A549 treated with Mapracorat at 1 μM for 4 hours (cell line): Measurements from ENCODE around the gene CBX1. TPM values are rescaled to one million over a fixed set of nuclear protein-coding genes. Genes with fewer than 3 reads are reported as not detected.

Experiments
- total RNA-seq: library from RNA; stranded (reverse); fragments of 200-300 nt; extraction: Qiagen RNA extraction; gene quantifications from 5 replicates; pipeline ENCODE4 v1.2.3, GENCODE V29; 2022

CBX1 gene
- 77.3 to 103 TPM (median 80.1 TPM) in 5 replicates for total RNA-seq

DNA sequence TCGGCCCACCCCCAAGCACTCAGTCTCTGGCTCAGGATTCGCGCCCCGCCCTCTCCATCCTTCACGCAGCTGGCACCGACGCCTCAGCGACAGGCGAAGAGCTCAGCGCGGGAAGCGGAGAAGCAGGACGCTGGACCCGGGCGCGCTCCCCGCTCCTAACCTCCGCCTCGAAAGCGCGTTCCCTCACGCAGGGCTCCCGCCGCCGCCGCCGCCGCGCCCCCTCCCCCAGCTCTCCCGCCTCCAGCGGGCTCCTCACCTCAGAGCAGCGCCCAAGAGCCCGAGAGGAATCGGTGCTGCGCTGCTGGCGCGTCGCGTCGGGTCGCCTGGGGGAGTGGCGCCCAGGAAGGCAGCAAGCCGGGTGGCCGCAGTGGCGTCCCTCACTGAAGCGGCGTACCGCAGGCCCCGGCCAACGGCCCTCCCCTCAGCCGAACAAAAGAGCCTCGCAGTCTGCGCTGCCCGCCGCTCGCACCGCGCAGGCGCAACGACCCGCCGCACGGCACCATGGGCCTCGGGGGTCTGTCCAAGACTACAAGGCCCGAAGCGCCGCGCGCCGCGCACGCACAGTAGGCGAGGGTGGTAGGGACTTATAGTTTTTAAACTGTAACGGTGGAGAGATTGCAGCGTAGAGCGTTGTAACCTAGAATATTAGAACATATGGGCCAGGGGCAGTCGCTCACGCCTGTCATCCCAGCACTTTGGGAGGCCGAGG is at the start of gene CBX1:
CBX1 (minus strand) TSS at position 467 of the 709 bp plus-strand sequence. CDS start 24,474 bp downstream, outside the sequence.

GRCh38 chr17:48107137-48108055 is 6.1 kb upstream of the CBX1 start, which contains the start of gene SNX11:
Gene SNX11 (plus strand): TSS chr17:48107766. CDS start chr17:48112044, 4,278 bp downstream.

GRCh38 chr17:48047741-48048383 is 53.4 kb downstream of the CBX1 start, which contains the start of gene NFE2L1:
Gene NFE2L1 (plus strand): TSS chr17:48048359. CDS start chr17:48051119, 2,760 bp downstream.

DNA sequence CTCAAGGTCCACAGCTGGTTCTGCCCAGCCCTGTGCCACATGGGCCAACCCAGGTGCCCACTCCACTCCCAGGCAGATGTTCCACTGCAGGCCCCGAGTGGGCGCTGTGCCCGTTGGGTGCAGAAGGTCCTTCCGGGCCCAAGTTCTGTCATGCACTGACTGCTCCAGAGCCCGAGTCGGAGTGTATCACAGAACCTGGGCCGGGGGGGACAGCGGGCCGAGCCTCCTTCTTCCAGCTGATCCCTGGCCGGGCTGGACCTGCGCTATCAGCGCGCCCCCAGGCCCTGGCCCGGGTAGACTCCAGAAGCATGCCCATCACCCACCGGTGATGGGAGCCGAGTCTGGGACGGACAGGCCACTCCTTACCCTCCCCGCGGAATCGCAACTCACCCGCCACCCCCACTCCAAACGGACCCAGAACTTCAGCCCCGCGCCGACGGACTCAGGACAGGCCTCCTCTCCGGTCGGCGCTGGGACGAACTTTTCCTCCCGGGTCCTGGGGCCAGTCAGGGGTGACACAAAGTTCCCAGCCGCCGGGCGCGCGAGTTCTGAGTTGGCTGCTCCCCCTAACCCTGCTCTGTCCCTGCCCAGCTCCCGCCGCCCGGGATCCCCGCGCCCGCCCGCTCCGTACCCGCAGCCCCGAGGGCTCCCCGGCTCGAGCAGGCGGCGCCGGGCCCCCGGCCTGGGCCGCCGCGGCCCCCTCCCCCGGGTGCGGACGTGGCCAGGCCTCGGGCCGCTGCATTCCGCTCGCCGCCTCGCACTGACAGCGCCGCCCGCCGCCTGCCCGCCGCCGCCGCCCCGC is 64.0 kb downstream of the CBX1 start, which contains the start of gene COPZ2:
COPZ2 (minus strand) TSS at position 762 of the 802 bp plus-strand sequence; CDS start at position 742, 20 bp downstream.

Other genes starting within 250 kb of the CBX1 start
- 16.3 to 20.1 TPM (median 16.7 TPM) in 5 replicates for gene SP2, start 205.2 kb downstream of the CBX1 start, total RNA-seq
- 22.1 to 23.5 TPM (median 22.6 TPM) in 5 replicates for gene PNPO, start 159.9 kb downstream of the CBX1 start, total RNA-seq
- 2.1 to 3.1 TPM (median 2.3 TPM) in 5 replicates for gene PRR15L, start 143.6 kb downstream of the CBX1 start, total RNA-seq
- 103 to 132 TPM (median 112 TPM) in 5 replicates for gene CDK5RAP3, start 130.4 kb downstream of the CBX1 start, total RNA-seq
- 14.5 to 17.2 TPM (median 15.5 TPM) in 5 replicates for gene COPZ2, start 63.7 kb downstream of the CBX1 start, total RNA-seq
- gene NFE2L1, start 53.1 kb downstream of the CBX1 start, total RNA-seq: 102 to 125 TPM (median 120 TPM) in 5 replicates
- gene SNX11, start 6.3 kb upstream of the CBX1 start, total RNA-seq: 26.2 to 29.2 TPM (median 27.3 TPM) in 5 replicates